ENCODE results near the gene SGCG.

SGCG gene

GRCh38 chr13:23330356-23330755 lies 149.6 kb downstream of the SGCG start:
- DNase-seq (ENCODE audit: low spot score) = no peak

GRCh38 chr13:23339225-23339624 lies 158.4 kb downstream of the SGCG start:
- DNase-seq (ENCODE audit: low spot score) = no peak

GRCh38 chr13:23344931-23345595 lies 164.3 kb downstream of the SGCG start:
- DNase-seq (ENCODE audit: low spot score) = peak; percentile 54

GRCh38 chr13:23347601-23348000 lies 166.8 kb downstream of the SGCG start:
- DNase-seq (ENCODE audit: low spot score) = no peak

GRCh38 chr13:23348262-23349127 lies 167.7 kb downstream of the SGCG start:
- DNase-seq (ENCODE audit: low spot score) = no peak

- DNase-seq (ENCODE audit: low spot score) = no peak
Observed at GRCh38 chr13:23349161-23349897, 168.6 kb downstream of the SGCG start.

- no peak for DNase-seq (ENCODE audit: low spot score)
Observed at GRCh38 chr13:23350009-23350408, 169.2 kb downstream of the SGCG start.

GRCh38 chr13:23352161-23352560 lies 171.4 kb downstream of the SGCG start:
- DNase-seq (ENCODE audit: low spot score) = no peak

- no peak for DNase-seq (ENCODE audit: low spot score)
Observed at GRCh38 chr13:23354520-23354919, 173.7 kb downstream of the SGCG start.

- DNase-seq (ENCODE audit: low spot score) = no peak
Observed at GRCh38 chr13:23356368-23356767, 175.6 kb downstream of the SGCG start.

- no peak for DNase-seq (ENCODE audit: low spot score)
Observed at GRCh38 chr13:23357349-23357748, 176.6 kb downstream of the SGCG start.

GRCh38 chr13:23359882-23360281 lies 179.1 kb downstream of the SGCG start:
- no peak for DNase-seq (ENCODE audit: low spot score)

- no peak for DNase-seq (ENCODE audit: low spot score)
Observed at GRCh38 chr13:23365652-23366051, 184.9 kb downstream of the SGCG start.

- no peak for DNase-seq (ENCODE audit: low spot score)
Observed at GRCh38 chr13:23367907-23368306, 187.1 kb downstream of the SGCG start.

- no peak for DNase-seq (ENCODE audit: low spot score)
Observed at GRCh38 chr13:23372264-23372906, 191.6 kb downstream of the SGCG start.
